Fibroblast of villous mesenchyme (primary cell): Measurements from ENCODE around the gene MVB12B. TPM values are rescaled to one million over a fixed set of nuclear protein-coding genes. Genes with fewer than 3 reads are reported as not detected.

Source experiments
- DNase-seq: peaks from one replicate; pipeline ENCODE4 v3.0.0-alpha.2; 2010; ENCODE audit warnings: low read depth
- H3K4me3 ChIP-seq: 2 replicates; pipeline ENCODE4 v1.5.1; 2011; ENCODE audit warnings: low read depth, mild to moderate bottlenecking, low read length
- CTCF ChIP-seq: IDR thresholded peaks from 2 replicates; pipeline ENCODE4 v1.5.1; 2012; ENCODE audit warnings: low read depth, mild to moderate bottlenecking, low read length; ENCODE audit not compliant: insufficient read depth
- total RNA-seq: library from RNA; depleted of rRNA; stranded (reverse); fragments of >200 nt; gene quantifications from 2 replicates; pipeline ENCODE4 v1.2.3, GENCODE V29; 2012

The MVB12B gene
- total RNA-seq, 1 donor, result 3.5 TPM

- no peak for DNase-seq
- TF ChIP-seq CTCF, result no peak
Measured at GRCh38 chr9:126468141-126468825, 141.7 kb downstream of the MVB12B start.

GRCh38 chr9:126470241-126470993 is 143.8 kb downstream of the MVB12B start:
- TF ChIP-seq CTCF, result no peak
- no peak overlapping the region for H3K4me3 ChIP-seq
- no peak for DNase-seq

More at GRCh38 chr9:126468141-126468825, 141.7 kb downstream of the MVB12B start:
- no peak overlapping the region for H3K4me3 ChIP-seq

- TF ChIP-seq CTCF, result no peak
- H3K4me3 ChIP-seq, result no peak overlapping the region
- DNase-seq, result peak; percentile 75
Measured at GRCh38 chr9:126471084-126471624, 144.5 kb downstream of the MVB12B start.

GRCh38 chr9:126472198-126472947 is 145.7 kb downstream of the MVB12B start:
- TF ChIP-seq CTCF, result no peak
- no peak for DNase-seq
- no peak overlapping the region for H3K4me3 ChIP-seq

- H3K4me3 ChIP-seq, result no peak overlapping the region
- no peak for TF ChIP-seq CTCF
- DNase-seq, result no peak
Measured at GRCh38 chr9:126472948-126473298, 146.3 kb downstream of the MVB12B start.

GRCh38 chr9:126474206-126474765 is 147.7 kb downstream of the MVB12B start:
- DNase-seq, result peak; percentile 35
- no peak for TF ChIP-seq CTCF
- H3K4me3 ChIP-seq, result no peak overlapping the region
